ENCODE data around the gene SMIM14. TPM values are rescaled to one million over a fixed set of nuclear protein-coding genes. Genes with fewer than 3 reads are reported as not detected.

Gene SMIM14
- total and polyA plus RNA-seq, 8 donors: 52.9 to 67.8 (median 55.4) TPM

GRCh38 chr4:39613093-39613656 is 25.5 kb downstream of the SMIM14 start:
- DNase-seq (no peak), ATAC-seq (peak; percentile 69)
- Histone ChIP-seq H3K4me1 (peaks cover 0 to 11% of the 10 kb centered on the region in 2 donors), H3K36me3 (no peaks in the 10 kb centered on the region), H3K4me3 (no peak overlapping the region), H3K27ac (peak overlapping the region; percentile 39 to 51), H3K9me3 (no peaks in the 10 kb centered on the region), H3K27me3 (no peaks in the 10 kb centered on the region)
- TF ChIP-seq CTCF (IDR thresholded peaks at IDR 0.05): no peak
- intact Hi-C loops (cut with DNase I): no loop called here

GRCh38 chr4:39609454-39609931 is 29.2 kb downstream of the SMIM14 start:
- ATAC-seq (peak; percentile 15), DNase-seq (no peak)
- TF ChIP-seq CTCF (IDR thresholded peaks at IDR 0.05): no peak
- Histone ChIP-seq H3K4me1 (peaks cover 0 to 11% of the 10 kb centered on the region in 2 donors), H3K27ac (no peak overlapping the region), H3K9me3 (peaks cover 0 to 6% of the 10 kb centered on the region in 2 donors), H3K27me3 (no peaks in the 10 kb centered on the region), H3K36me3 (peaks cover 0 to 14% of the 10 kb centered on the region in 2 donors), H3K4me3 (no peak overlapping the region)
- intact Hi-C loops (cut with DNase I): no loop called here

- no peak for TF ChIP-seq CTCF (IDR thresholded peaks at IDR 0.05)
- no peak overlapping the region for H3K27ac ChIP-seq
- H3K9me3 ChIP-seq: peaks cover 0 to 6% of the 10 kb centered on the region in 2 donors
- peaks cover 0 to 5% of the 10 kb centered on the region in 2 donors for H3K4me1 ChIP-seq
- H3K27me3 ChIP-seq: no peaks in the 10 kb centered on the region
- H3K36me3 ChIP-seq: peaks cover 0 to 25% of the 10 kb centered on the region in 2 donors
- H3K4me3 ChIP-seq: no peak overlapping the region
- DNase-seq (no peak), ATAC-seq (no peak)
- intact Hi-C loops (cut with DNase I): no loop called here
Observed at GRCh38 chr4:39608451-39608850, 30.2 kb downstream of the SMIM14 start.

GRCh38 chr4:39606747-39607146 is 31.9 kb downstream of the SMIM14 start:
- Histone ChIP-seq H3K27me3 (no peaks in the 10 kb centered on the region), H3K9me3 (peaks cover 0 to 6% of the 10 kb centered on the region in 2 donors), H3K36me3 (peaks cover 0 to 42% of the 10 kb centered on the region in 2 donors), H3K4me1 (no peaks in the 10 kb centered on the region), H3K27ac (no peak overlapping the region), H3K4me3 (no peak overlapping the region)
- TF ChIP-seq CTCF (IDR thresholded peaks at IDR 0.05): no peak
- DNase-seq (no peak), ATAC-seq (no peak)
- intact Hi-C loops (cut with DNase I): no loop called here

GRCh38 chr4:39597695-39598381 is 40.8 kb downstream of the SMIM14 start:
- no peaks in the 10 kb centered on the region for H3K4me1 ChIP-seq
- intact Hi-C loops (cut with DNase I): no loop called here
- ATAC-seq (peak; percentile 71), DNase-seq (no peak)
- no peak overlapping the region for H3K4me3 ChIP-seq
- H3K9me3 ChIP-seq: no peaks in the 10 kb centered on the region
- peak overlapping the region in 1 of 2 donors; percentile 37 for H3K27ac ChIP-seq
- H3K27me3 ChIP-seq: no peaks in the 10 kb centered on the region
- no peak for TF ChIP-seq CTCF (IDR thresholded peaks at IDR 0.05)
- H3K36me3 ChIP-seq: peaks cover 0 to 23% of the 10 kb centered on the region in 2 donors

All from left lung (tissue), 10 donors.